HL-60 (cell line): ENCODE data around the gene SLC34A2.

Experiments
- DNase-seq, 2 experiments: peaks; one replicate each; pipeline ENCODE4 v3.0.0-alpha.2; 2010 to 2020; ENCODE audit warnings: low read depth in 1 of 2, low spot score in 1 of 2
- H3K27ac ChIP-seq: fragments of 250-450 bp; sonication (Bioruptor Pico); replicated peaks from 2 replicates; pipeline ENCODE4 v1.5.1; 2020; ENCODE audit warnings: mild to moderate bottlenecking, moderate library complexity
- H3K27me3 ChIP-seq: fragments of 250-450 bp; sonication (Bioruptor Pico); 2 replicates; pipeline ENCODE4 v1.5.1; 2021; ENCODE audit warnings: mild to moderate bottlenecking, moderate library complexity; ENCODE audit not compliant: insufficient read depth, poor library complexity, severe bottlenecking
- H3K4me3 ChIP-seq: replicated peaks from 2 replicates; pipeline ENCODE4 v1.5.1; 2011; ENCODE audit warnings: mild to moderate bottlenecking, control low read depth, low read length; ENCODE audit not compliant: insufficient read depth
- GABPA ChIP-seq: IDR thresholded peaks from 2 replicates; pipeline ENCODE4 v1.6.1; 2012; ENCODE audit warnings: low read depth
- POLR2AphosphoS5 ChIP-seq: IDR thresholded peaks from 2 replicates; pipeline ENCODE4 v1.6.1; 2012; ENCODE audit warnings: low read depth
- SPI1 ChIP-seq: IDR thresholded peaks from 2 replicates; pipeline ENCODE4 v1.6.1; 2012; ENCODE audit warnings: low read depth, mild to moderate bottlenecking, borderline replicate concordance
- TF ChIP-seq, protein P1 (sequence below): IDR thresholded peaks from one replicate; pipeline ENCODE4 v1.5.1; 2011; ENCODE audit warnings: low read length, control low read depth, inconsistent platforms; ENCODE audit not compliant: insufficient read depth
- TF ChIP-seq, protein P2 (sequence below): IDR thresholded peaks from 2 replicates; pipeline ENCODE4 v1.6.1; 2012; ENCODE audit warnings: low read depth; ENCODE audit not compliant: insufficient replicate concordance

Gene SLC34A2

DNA sequence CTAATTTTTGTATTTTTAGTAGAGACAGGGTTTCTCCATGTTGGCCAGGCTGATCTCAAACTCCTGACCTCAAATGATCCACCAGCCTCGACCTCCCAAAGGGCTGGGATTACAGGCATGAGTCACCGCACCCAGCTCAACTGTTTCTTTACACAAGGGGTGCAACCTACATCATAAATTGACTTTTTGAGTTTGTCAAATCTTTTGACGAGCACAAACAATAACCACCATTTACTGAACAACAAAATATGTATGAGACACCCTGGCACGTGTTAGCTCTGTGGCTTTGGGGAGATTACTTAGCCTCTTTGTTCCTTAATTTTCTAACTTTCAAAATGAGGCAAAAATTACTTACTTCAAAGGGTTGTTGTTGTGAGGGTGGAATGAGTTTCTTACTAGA, 23.5 kb upstream of the SLC34A2 start:
- TF ChIP-seq, protein P1, sequence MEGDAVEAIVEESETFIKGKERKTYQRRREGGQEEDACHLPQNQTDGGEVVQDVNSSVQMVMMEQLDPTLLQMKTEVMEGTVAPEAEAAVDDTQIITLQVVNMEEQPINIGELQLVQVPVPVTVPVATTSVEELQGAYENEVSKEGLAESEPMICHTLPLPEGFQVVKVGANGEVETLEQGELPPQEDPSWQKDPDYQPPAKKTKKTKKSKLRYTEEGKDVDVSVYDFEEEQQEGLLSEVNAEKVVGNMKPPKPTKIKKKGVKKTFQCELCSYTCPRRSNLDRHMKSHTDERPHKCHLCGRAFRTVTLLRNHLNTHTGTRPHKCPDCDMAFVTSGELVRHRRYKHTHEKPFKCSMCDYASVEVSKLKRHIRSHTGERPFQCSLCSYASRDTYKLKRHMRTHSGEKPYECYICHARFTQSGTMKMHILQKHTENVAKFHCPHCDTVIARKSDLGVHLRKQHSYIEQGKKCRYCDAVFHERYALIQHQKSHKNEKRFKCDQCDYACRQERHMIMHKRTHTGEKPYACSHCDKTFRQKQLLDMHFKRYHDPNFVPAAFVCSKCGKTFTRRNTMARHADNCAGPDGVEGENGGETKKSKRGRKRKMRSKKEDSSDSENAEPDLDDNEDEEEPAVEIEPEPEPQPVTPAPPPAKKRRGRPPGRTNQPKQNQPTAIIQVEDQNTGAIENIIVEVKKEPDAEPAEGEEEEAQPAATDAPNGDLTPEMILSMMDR, result no peak
- TF ChIP-seq, protein P2, sequence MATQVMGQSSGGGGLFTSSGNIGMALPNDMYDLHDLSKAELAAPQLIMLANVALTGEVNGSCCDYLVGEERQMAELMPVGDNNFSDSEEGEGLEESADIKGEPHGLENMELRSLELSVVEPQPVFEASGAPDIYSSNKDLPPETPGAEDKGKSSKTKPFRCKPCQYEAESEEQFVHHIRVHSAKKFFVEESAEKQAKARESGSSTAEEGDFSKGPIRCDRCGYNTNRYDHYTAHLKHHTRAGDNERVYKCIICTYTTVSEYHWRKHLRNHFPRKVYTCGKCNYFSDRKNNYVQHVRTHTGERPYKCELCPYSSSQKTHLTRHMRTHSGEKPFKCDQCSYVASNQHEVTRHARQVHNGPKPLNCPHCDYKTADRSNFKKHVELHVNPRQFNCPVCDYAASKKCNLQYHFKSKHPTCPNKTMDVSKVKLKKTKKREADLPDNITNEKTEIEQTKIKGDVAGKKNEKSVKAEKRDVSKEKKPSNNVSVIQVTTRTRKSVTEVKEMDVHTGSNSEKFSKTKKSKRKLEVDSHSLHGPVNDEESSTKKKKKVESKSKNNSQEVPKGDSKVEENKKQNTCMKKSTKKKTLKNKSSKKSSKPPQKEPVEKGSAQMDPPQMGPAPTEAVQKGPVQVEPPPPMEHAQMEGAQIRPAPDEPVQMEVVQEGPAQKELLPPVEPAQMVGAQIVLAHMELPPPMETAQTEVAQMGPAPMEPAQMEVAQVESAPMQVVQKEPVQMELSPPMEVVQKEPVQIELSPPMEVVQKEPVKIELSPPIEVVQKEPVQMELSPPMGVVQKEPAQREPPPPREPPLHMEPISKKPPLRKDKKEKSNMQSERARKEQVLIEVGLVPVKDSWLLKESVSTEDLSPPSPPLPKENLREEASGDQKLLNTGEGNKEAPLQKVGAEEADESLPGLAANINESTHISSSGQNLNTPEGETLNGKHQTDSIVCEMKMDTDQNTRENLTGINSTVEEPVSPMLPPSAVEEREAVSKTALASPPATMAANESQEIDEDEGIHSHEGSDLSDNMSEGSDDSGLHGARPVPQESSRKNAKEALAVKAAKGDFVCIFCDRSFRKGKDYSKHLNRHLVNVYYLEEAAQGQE, result no peak
- TF ChIP-seq POLR2AphosphoS5, result no peak
- Histone ChIP-seq H3K27me3 (no peaks in the 10 kb centered on the region), H3K27ac (no peak overlapping the region), H3K4me3 (no peak overlapping the region)
- no peak for DNase-seq

DNA sequence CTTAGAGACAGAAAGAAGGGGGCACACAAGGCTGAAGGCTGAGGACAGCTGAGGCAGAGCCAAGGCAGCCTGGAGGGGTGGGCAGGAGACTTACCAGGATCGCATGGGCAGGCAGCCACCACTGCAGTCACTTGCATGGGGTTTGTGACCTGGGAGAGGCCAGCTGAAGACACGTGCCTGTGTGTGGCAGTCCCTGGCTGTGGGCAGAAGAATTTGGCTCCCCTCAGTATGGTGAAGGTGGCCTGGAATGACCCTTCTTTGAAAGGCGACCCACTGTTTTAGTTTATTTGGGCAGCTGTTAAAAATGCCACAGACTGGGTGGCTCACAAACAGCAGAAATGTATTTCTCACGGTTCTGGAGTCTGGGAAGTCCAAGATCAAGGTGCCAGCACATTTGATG, 22.1 kb upstream of the SLC34A2 start:
- no peak for TF ChIP-seq GABPA
- TF ChIP-seq, protein P2, result no peak
- no peak for TF ChIP-seq SPI1
- TF ChIP-seq, protein P1, result no peak
- no peak for TF ChIP-seq POLR2AphosphoS5
- H3K27ac ChIP-seq, result no peak overlapping the region

DNA sequence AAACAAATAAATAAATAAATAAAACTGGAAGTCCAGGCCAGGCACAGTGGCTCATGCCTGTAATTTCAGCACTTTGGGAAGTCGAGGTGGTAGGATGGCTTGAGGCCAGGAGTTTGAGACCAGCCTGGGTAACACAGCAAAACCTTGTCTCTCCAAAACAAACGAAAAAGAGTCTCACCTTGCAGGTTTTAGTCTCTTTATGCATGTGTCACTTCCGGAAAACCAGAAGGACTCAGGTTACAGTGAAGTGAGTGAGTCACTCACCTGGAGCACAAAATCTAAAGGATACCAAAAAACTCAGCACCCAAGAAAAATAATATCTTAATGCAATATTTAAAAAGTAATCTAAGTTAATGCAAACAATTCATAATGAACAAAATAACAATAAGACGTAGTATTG, 20.1 kb upstream of the SLC34A2 start:
- no peak for TF ChIP-seq POLR2AphosphoS5
- TF ChIP-seq GABPA, result no peak
- TF ChIP-seq, protein P2, result no peak
- no peak for TF ChIP-seq SPI1
- TF ChIP-seq, protein P1, result no peak
- no peak for DNase-seq
- H3K4me3 ChIP-seq, result no peak overlapping the region
- no peaks in the 10 kb centered on the region for H3K27me3 ChIP-seq
- H3K27ac ChIP-seq, result no peak overlapping the region

More for the DNA sequence above, 22.1 kb upstream of the SLC34A2 start:
- Histone ChIP-seq H3K27me3 (no peaks in the 10 kb centered on the region), H3K4me3 (no peak overlapping the region)
- no peak for DNase-seq
